K562 (cell line): ENCODE measurements around the gene SYT10. TPM values are rescaled to one million over a fixed set of nuclear protein-coding genes. Genes with fewer than 3 reads are reported as not detected.
A peak's percentile ranks its signal among the peaks of the same experiment; 100 is the strongest.

ENCODE experiments used
- ATAC-seq: fragments of 200-7000 bp; cut with Tn5 transposase; 3 replicates; pipeline ENCODE4 v1.9.1; 2020; ENCODE audit warnings: moderate library complexity
- Bru-seq: library from RNA; stranded (reverse); fragments of 400-500 nt; gene quantifications from one replicate; lab custom pipeline; 2021; lab: Mats Ljungman, UMichigan
- BruChase-seq, 2 experiments: library from RNA; stranded (reverse); fragments of 400-500 nt; gene quantifications; one replicate each; lab custom pipeline; 2021; lab: Mats Ljungman, UMichigan
- BruUV-seq: library from RNA; stranded (reverse); fragments of 400-500 nt; replicated peaks from 2 replicates; lab custom pipeline; 2021; lab: Mats Ljungman, UMichigan
- CTCF ChIA-PET: fragments of 300-600 bp; formaldehyde crosslinking; extraction: SDS; loops from one replicate; lab custom pipeline; 2021; ENCODE audit warnings: low intra/inter-chr PET ratio; lab: Yijun Ruan, JAX
- POLR2A ChIA-PET: fragments of 300-600, 350-650 bp; sonication (Branson Sonifier 250); formaldehyde crosslinking; extraction: SDS; loops from one replicate; lab custom pipeline; 2021; ENCODE audit warnings: antibody characterized with exemption, inconsistent platforms; lab: Yijun Ruan, JAX
- DNase-seq, 4 experiments: peaks; one replicate each; pipeline versions ENCODE4 v3.0.0 to v3.0.0-alpha.2; 2011 to 2018; ENCODE audit warnings: low spot score in 3 of 4, mixed read lengths in 3 of 4; ENCODE audit errors: extremely low read depth in 1 of 4
- FAIRE-seq: peaks from 2 replicates; lab custom pipeline; 2011; peaks lifted over from hg19 to GRCh38; lab: Jason Lieb, UNC
- H2AFZ ChIP-seq: 2 replicates; pipeline ENCODE4 v1.6.0; 2011; ENCODE audit warnings: low read depth, low read length, control low read depth, inconsistent platforms
- H3K27ac ChIP-seq: fragments of 200-600 bp; 3 replicates; pipeline ENCODE4 v1.8.0; 2011; ENCODE audit warnings: low read depth, mild to moderate bottlenecking, control low read depth, inconsistent platforms, low read length, moderate library complexity, mixed read lengths; ENCODE audit errors: extremely low read depth
- H3K27me3 ChIP-seq, 2 experiments: fragments of 300-600 bp in 1 of 2; 2 replicates in 1 of 2; 3 replicates in 1 of 2; pipeline versions ENCODE4 v1.6.0 to v1.8.0; 2011; ENCODE audit warnings: inconsistent platforms in 2 of 2, low read length in 2 of 2, mild to moderate bottlenecking in 1 of 2, mixed read lengths in 1 of 2, moderate library complexity in 1 of 2; ENCODE audit not compliant: control insufficient read depth in 2 of 2, insufficient read depth in 2 of 2
- H3K36me3 ChIP-seq: fragments of 300-600 bp; 3 replicates; pipeline ENCODE4 v1.8.0; 2011; ENCODE audit warnings: mild to moderate bottlenecking, low read length, inconsistent platforms; ENCODE audit not compliant: control insufficient read depth, insufficient read depth
- H3K4me1 ChIP-seq, 2 experiments: fragments of 200-600 bp in 1 of 2; replicated peaks in 1 of 2; 2 replicates in 1 of 2; 3 replicates in 1 of 2; pipeline versions ENCODE4 v1.5.1 to v1.8.0; 2011; ENCODE audit warnings: inconsistent platforms in 2 of 2, low read length in 2 of 2, mild to moderate bottlenecking in 1 of 2, mixed read lengths in 1 of 2, moderate library complexity in 1 of 2; ENCODE audit not compliant: control insufficient read depth in 2 of 2, insufficient read depth in 2 of 2
- H3K4me2 ChIP-seq: 2 replicates; pipeline ENCODE4 v1.6.1; 2011; ENCODE audit warnings: low read length, control low read depth, inconsistent platforms, mixed read lengths; ENCODE audit not compliant: insufficient read depth
- H3K4me3 ChIP-seq: fragments of 200-600 bp; sonication (generic), shearing (Covaris generic); 2 replicates; pipeline ENCODE4 v1.5.1; 2016; ENCODE audit warnings: control low read depth, inconsistent platforms
- H3K79me2 ChIP-seq: fragments of 200-600 bp; 3 replicates; pipeline ENCODE4 v1.8.0; 2011; ENCODE audit warnings: low read length, inconsistent platforms; ENCODE audit not compliant: control insufficient read depth, insufficient read depth
- H3K9ac ChIP-seq, 2 experiments: 2 replicates each; pipeline versions ENCODE4 v1.6.0 to v1.6.1; 2011; ENCODE audit warnings: low read depth in 2 of 2, low read length in 2 of 2, control low read depth in 1 of 2, inconsistent platforms in 1 of 2, mild to moderate bottlenecking in 1 of 2, mixed read lengths in 1 of 2; ENCODE audit not compliant: insufficient read depth in 1 of 2
- H3K9me1 ChIP-seq: one replicate; pipeline ENCODE4 v1.6.0; 2011; ENCODE audit warnings: inconsistent platforms, mild to moderate bottlenecking, low read length, moderate library complexity; ENCODE audit not compliant: control insufficient read depth, insufficient read depth
- H3K9me3 ChIP-seq: replicated peaks from 2 replicates; pipeline ENCODE4 v1.5.1; 2011; ENCODE audit warnings: low read depth, low read length, inconsistent platforms; ENCODE audit not compliant: control insufficient read depth, insufficient read depth
- H4K20me1 ChIP-seq: replicated peaks from 2 replicates; pipeline ENCODE4 v1.6.1; 2011; ENCODE audit warnings: low read length, inconsistent platforms, mixed read lengths; ENCODE audit not compliant: control insufficient read depth, insufficient read depth
- BDP1 ChIP-seq: IDR thresholded peaks from 3 replicates; pipeline ENCODE4 v1.6.1; 2011; ENCODE audit not compliant: insufficient read length, insufficient read depth
- CREB3L1 ChIP-seq: fragments of 450-650 bp; IDR thresholded peaks from 2 replicates; pipeline ENCODE4 v1.6.1; 2014; ENCODE audit warnings: low read depth, mild to moderate bottlenecking, moderate library complexity, borderline replicate concordance
- EGR1 ChIP-seq: fragments of 450-650 bp; conservative IDR thresholded peaks from 2 replicates; pipeline ENCODE4 v1.6.1; 2017; ENCODE audit warnings: mild to moderate bottlenecking
- PKNOX1 ChIP-seq: fragments of 450-650 bp; IDR thresholded peaks from 2 replicates; pipeline ENCODE4 v1.6.1; 2016
- POLR2A ChIP-seq: fragments of 450-650 bp; conservative IDR thresholded peaks from 2 replicates; pipeline ENCODE4 v1.6.1; 2016
- PRDM10 ChIP-seq: fragments of 450-650 bp; IDR thresholded peaks from 2 replicates; pipeline ENCODE4 v1.6.1; 2018; ENCODE audit not compliant: partially characterized antibody
- RBM25 ChIP-seq: fragments of 200-400 bp; formaldehyde crosslinking; IDR thresholded peaks from 2 replicates; pipeline ENCODE4 v1.6.1; 2018; ENCODE audit warnings: low read length, low read depth, moderate library complexity; ENCODE audit not compliant: severe bottlenecking
- WGBS: fragments of 100-300 bp; shearing (Covaris generic); methylation state at CpG from one replicate; pipeline ENCODE4 v1.1.6; 2016; ENCODE audit warnings: low coverage, mixed read lengths; ENCODE audit not compliant: insufficient coverage; ENCODE audit errors: missing lambda C conversion rate; 5-methylcytosine and 5-hydroxymethylcytosine counted together
- in situ Hi-C: fragments of 300-500 bp; cut with MboI; formaldehyde crosslinking; loops from 4 replicates; pipeline ENCODE4 v1.15.0; 2018; ENCODE audit warnings: inconsistent platforms, mixed read lengths
- intact Hi-C: fragments of 100-400 bp; cut with micrococcal nuclease; formaldehyde crosslinking; loops from 2 replicates; pipeline ENCODE4 v1.14.2; 2022
- long read RNA-seq, 3 experiments: library from polyadenylated mRNA in 2 of 3; library from RNA in 1 of 3; unstranded in 2 of 3; stranded (forward) in 1 of 3; transcript quantifications; one replicate each; pipeline ENCODE4 v2.0.0, GENCODE V29; 2019 to 2022
- polyA minus RNA-seq, 3 experiments: library from RNA; depleted of rRNA, polyadenylated mRNA; stranded (reverse); fragments of >200 nt; gene quantifications; 2 replicates each; pipeline ENCODE4 v1.2.3, GENCODE V29; 2011
- polyA plus RNA-seq, 8 experiments: library from polyadenylated mRNA; depleted of rRNA in 4 of 8; stranded (reverse) in 5 of 8; unstranded in 3 of 8; fragments of >200 nt; fragmentation: Nextera tagmentation in 2 of 8; fragmentation: Illumina TruSeq in 1 of 8; extraction: Ambion mirVana in 2 of 8; extraction: Trizol in 1 of 8; gene quantifications; 2 replicates each; pipeline versions ENCODE4 v1.2.1 to v1.2.3, GENCODE V29; 2011 to 2014; ENCODE audit warnings: inconsistent platforms in 1 of 8, missing spikeins in 1 of 8
- total RNA-seq, 7 experiments: library from RNA; depleted of rRNA in 6 of 7; stranded (reverse); fragments of >200 nt in 6 of 7; fragmentation: Illumina TruSeq in 2 of 7; extraction: Trizol in 2 of 7; gene quantifications; 2 replicates each; pipeline versions ENCODE4 v1.2.1 to v1.2.3, GENCODE V29; 2011 to 2021; ENCODE audit warnings: low replicate concordance in 1 of 7

The SYT10 gene, protein sequence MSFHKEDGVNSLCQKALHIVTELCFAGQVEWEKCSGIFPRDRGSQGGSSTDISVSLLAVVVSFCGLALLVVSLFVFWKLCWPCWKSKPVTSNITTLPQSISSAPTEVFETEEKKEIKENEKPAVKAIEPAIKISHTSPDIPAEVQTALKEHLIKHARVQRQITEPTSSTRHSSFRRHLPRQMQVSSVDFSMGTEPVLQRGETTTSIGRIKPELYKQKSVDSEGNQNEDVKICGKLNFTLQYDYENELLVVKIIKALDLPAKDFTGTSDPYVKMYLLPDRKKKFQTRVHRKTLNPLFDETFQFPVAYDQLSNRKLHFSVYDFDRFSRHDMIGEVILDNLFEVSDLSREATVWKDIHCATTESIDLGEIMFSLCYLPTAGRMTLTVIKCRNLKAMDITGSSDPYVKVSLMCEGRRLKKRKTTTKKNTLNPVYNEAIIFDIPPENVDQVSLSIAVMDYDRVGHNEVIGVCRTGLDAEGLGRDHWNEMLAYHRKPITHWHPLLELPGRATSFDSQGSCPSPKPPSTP
- 3.1 and 6.7 TPM in 2 replicates for total RNA-seq (2011; cell fraction: chromatin; rRNA removed; ENCODE audit: low replicate concordance)
- 1.5 and 2.2 TPM in 2 replicates for total RNA-seq (2011; cell fraction: nucleolus; rRNA removed)
- 2.9 and 8.5 TPM in 2 replicates for total RNA-seq (2011; cell fraction: nucleoplasm; rRNA removed)
- total RNA-seq (2014; rRNA removed), result 1.9 and 2.9 TPM in 2 replicates
- total RNA-seq (2014; rRNA removed; fragmentation: Illumina TruSeq; extraction: Trizol), result 3.8 and 4.1 TPM in 2 replicates
- total RNA-seq (2015; rRNA removed; fragmentation: Illumina TruSeq; extraction: Trizol), result 5.9 and 6.2 TPM in 2 replicates
- total RNA-seq (2021), result 2.9 and 4.0 TPM in 2 replicates
- polyA plus RNA-seq (2011; rRNA removed), result 2.4 and 2.6 TPM in 2 replicates
- 0.28 and 1.0 TPM in 2 replicates for polyA plus RNA-seq (2011; cell fraction: cytosol; rRNA removed)
- polyA plus RNA-seq (2011; cell fraction: nucleus; rRNA removed), result 2.9 and 3.6 TPM in 2 replicates
- polyA plus RNA-seq (2012), result 2.0 TPM in 2 replicates
- polyA plus RNA-seq (2014; fragmentation: Illumina TruSeq; extraction: Trizol), result 2.5 TPM in 2 replicates
- polyA plus RNA-seq (2014; fragmentation: Nextera tagmentation; extraction: Ambion mirVana), result under 1 TPM; 0.27 TPM
- 1.8 TPM in 2 replicates for polyA plus RNA-seq (2014; rRNA removed)
- 4.3 and 5.7 TPM in 2 replicates for polyA minus RNA-seq (2011; rRNA and poly(A)+ RNA removed)
- 3.1 and 3.6 TPM in 2 replicates for polyA minus RNA-seq (2011; cell fraction: cytosol; rRNA and poly(A)+ RNA removed)
- 2.4 and 3.9 TPM in 2 replicates for polyA minus RNA-seq (2011; cell fraction: nucleus; rRNA and poly(A)+ RNA removed)
- Bru-seq, nascent RNA, result percentile 61 among the genes with signal in this experiment
- percentile 62 among the genes with signal in this experiment for BruChase-seq, experiment 1, labeled RNA remaining after a 2-hour chase
- BruChase-seq, experiment 2, labeled RNA remaining after a 6-hour chase, result percentile 63 among the genes with signal in this experiment
- long read RNA-seq, experiment 1, full-length matches to known transcripts, result 1 of 31 reads
- long read RNA-seq, experiment 1, partial matches to known transcripts, result 4 of 31 reads
- long read RNA-seq, experiment 1, other reads (novel, unspliced or antisense), result 26 of 31 reads
- long read RNA-seq, experiment 2, partial matches to known transcripts, result 1 of 3 reads
- long read RNA-seq, experiment 2, other reads (novel, unspliced or antisense), result 2 of 3 reads
- long read RNA-seq, experiment 3, partial matches to known transcripts, result 0 of 1 reads
- long read RNA-seq, experiment 3, other reads (novel, unspliced or antisense), result 1 of 1 reads

- Histone ChIP-seq H3K79me2 (peaks cover 37% of the 10 kb centered on the region), H3K4me2 (peak within 1 kb of the TSS; percentile 88), H3K27me3 (no peaks in the 10 kb centered on the region), H3K9me1 (no peaks in the 10 kb centered on the region), H3K9me3 (no peaks in the 10 kb centered on the region), H4K20me1 (no peaks in the 10 kb centered on the region), H3K36me3 (peaks cover 11% of the 10 kb centered on the region; the same call in 1 of the 3 replicates), H3K9ac (peak within 1 kb of the TSS; percentile 75 to 96), H2AFZ (peak within 1 kb of the TSS; percentile 78), H3K4me3 (peak within 1 kb of the TSS; percentile 54), H3K27ac (peak within 1 kb of the TSS; percentile 75), H3K4me1 (peaks cover 0 to 15% of the 10 kb centered on the region in 2 experiments; a peak in 3 of 5 replicates)
- WGBS, result 12% methylated on average over 13 of the region's 49 CpGs
- in situ Hi-C loops, result no loop called here
- ATAC-seq, result peak; percentile 83
- no TSS peak for BruUV-seq
- peak; percentile 53 to 82 (median 69) for DNase-seq
- ChIA-PET CTCF (no interaction called here), POLR2A (interaction anchor here (0.6 to 0.7 kb wide), 2 partner anchors 261 to 440 kb away, joined by 3 read pairs; no protein-coding TSS in a partner anchor)
- intact Hi-C loops, result loop anchor here (5.0 kb wide), 1 partner anchor 148 kb away; no protein-coding TSS in a partner anchor
- no peak for FAIRE-seq
- peak; percentile 25; the same call in 1 of the 2 replicates for TF ChIP-seq PKNOX1
- peak; percentile 56 for TF ChIP-seq PRDM10
- TF ChIP-seq EGR1, result 0 out of 2 replicates have a peak, but pooled peaks have one; percentile 9
- TF ChIP-seq RBM25, result peak; percentile 42
- TF ChIP-seq POLR2A, result peak; percentile 63
- TF ChIP-seq BDP1, result no peak
- peak; percentile 40; the same call in 1 of the 2 replicates for TF ChIP-seq CREB3L1
These were observed at the start of gene SYT10 for GRCh38 chr12:33439587-33440011. SYT10 (minus strand) TSS chr12:33439819; CDS start chr12:33439522, 297 bp downstream.
